ENCODE measurements around the gene CNTFR.

DNA sequence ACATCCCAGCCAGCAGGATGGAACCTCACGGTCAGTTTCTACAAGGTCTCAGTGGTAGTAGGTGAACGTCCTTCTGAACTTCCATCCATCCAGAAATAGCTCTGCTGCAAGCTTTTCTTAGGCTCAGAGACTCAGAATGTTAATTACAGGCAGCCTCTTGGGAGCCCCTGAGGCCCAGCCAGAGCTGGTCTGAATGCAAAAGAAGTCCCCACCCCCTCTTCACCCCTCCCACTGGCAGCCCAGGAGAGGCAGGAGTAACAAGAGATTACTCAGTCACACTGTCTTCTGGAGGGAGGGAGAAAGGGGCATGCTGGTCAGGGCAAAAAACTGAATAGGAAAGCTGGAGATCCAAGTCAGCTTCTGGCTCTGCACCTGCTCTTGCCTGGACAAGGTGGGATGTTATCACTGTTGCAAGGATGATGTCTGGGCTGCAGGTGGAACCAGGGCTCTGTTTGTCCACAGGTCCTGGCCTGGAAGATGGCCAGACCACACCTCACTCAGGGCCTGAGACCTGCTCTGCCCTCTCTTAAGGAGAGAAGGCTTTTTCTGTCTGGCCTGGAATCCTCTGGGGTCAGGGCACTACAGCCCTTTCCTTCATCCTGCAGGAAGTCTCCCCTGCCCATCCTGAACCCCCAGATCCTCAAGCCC lies 75.8 kb downstream of the CNTFR start:
- no peak for TF ChIP-seq JUN (IDR thresholded peaks at IDR 0.05; ENCODE audit: low read depth, low read length)
- TF ChIP-seq ZNF274 (IDR thresholded peaks at IDR 0.05; ENCODE audit: borderline replicate concordance, extremely low read depth, low read length): no peak
- TF ChIP-seq GABPA (IDR thresholded peaks at IDR 0.05; ENCODE audit: borderline replicate concordance, insufficient read depth, low read length): no peak
- TF ChIP-seq POLR2A (IDR thresholded peaks at IDR 0.05; ENCODE audit: control extremely low read depth in 1 of 2, low read depth in 2 of 2, low read length in 2 of 2): no peak
- no peak for TF ChIP-seq GTF2F1 (IDR thresholded peaks at IDR 0.05; ENCODE audit: borderline replicate concordance, low read depth, low read length)

Data from H1 (cell line).